Glutamatergic neuron (in vitro differentiated cells): Measurements from ENCODE around the gene ARMC12. TPM values are rescaled to one million over a fixed set of nuclear protein-coding genes. Genes with fewer than 3 reads are reported as not detected.
A peak's percentile ranks its signal among the peaks of the same experiment; 100 is the strongest.

Experiments used
- DNase-seq: peaks from one replicate; pipeline ENCODE4 v3.0.0; 2022
- H3K27ac Mint-ChIP-seq: one replicate; pipeline ENCODE4 v1.8.0; 2020; ENCODE audit warnings: mild to moderate bottlenecking, mixed read lengths, inconsistent platforms; ENCODE audit not compliant: unreplicated experiment
- H3K27me3 Mint-ChIP-seq: one replicate; pipeline ENCODE4 v1.8.0; 2020; ENCODE audit warnings: mild to moderate bottlenecking, moderate library complexity, mixed read lengths, inconsistent platforms; ENCODE audit not compliant: unreplicated experiment
- H3K36me3 Mint-ChIP-seq: one replicate; pipeline ENCODE4 v1.8.0; 2020; ENCODE audit warnings: mild to moderate bottlenecking, mixed read lengths, inconsistent platforms; ENCODE audit not compliant: unreplicated experiment
- H3K4me1 Mint-ChIP-seq: one replicate; pipeline ENCODE4 v1.8.0; 2020; ENCODE audit warnings: mild to moderate bottlenecking, low read depth, mixed read lengths, inconsistent platforms; ENCODE audit not compliant: unreplicated experiment
- H3K4me3 Mint-ChIP-seq: one replicate; pipeline ENCODE4 v1.8.0; 2020; ENCODE audit warnings: mild to moderate bottlenecking, mixed read lengths, inconsistent platforms; ENCODE audit not compliant: unreplicated experiment
- H3K9me3 Mint-ChIP-seq: one replicate; pipeline ENCODE4 v1.8.0; 2020; ENCODE audit warnings: mild to moderate bottlenecking, moderate library complexity, mixed read lengths, inconsistent platforms; ENCODE audit not compliant: unreplicated experiment
- CTCF ChIP-seq: fragments of 200-600 bp; sonication (generic); IDR thresholded peaks from one replicate; pipeline ENCODE4 v1.5.0; 2021; ENCODE audit not compliant: partially characterized antibody, unreplicated experiment
- total RNA-seq: library from RNA; stranded (reverse); fragmentation: NEBNext Ultra II Directional; extraction: Animal tissue kit (Norgen Biotek cat#: 25700); gene quantifications from one replicate; pipeline ENCODE4 v1.2.1, GENCODE V29; 2021; ENCODE audit not compliant: unreplicated experiment

The ARMC12 gene
- total RNA-seq, 1 donor from 2014 or later = 2.6 TPM

- TF ChIP-seq CTCF = no peak
- H3K4me3 Mint-ChIP-seq = no peak overlapping the region
- H3K27ac Mint-ChIP-seq = no peak overlapping the region
- no peaks in the 10 kb centered on the region for H3K4me1 Mint-ChIP-seq
- peaks cover 3% of the 10 kb centered on the region for H3K9me3 Mint-ChIP-seq
- peaks cover 2% of the 10 kb centered on the region for H3K27me3 Mint-ChIP-seq
- no peaks in the 10 kb centered on the region for H3K36me3 Mint-ChIP-seq
- no peak for DNase-seq
Measured at GRCh38 chr6:35790683-35791082, 53.9 kb downstream of the ARMC12 start.

GRCh38 chr6:35794536-35795452 is 58.0 kb downstream of the ARMC12 start:
- Mint-ChIP-seq H3K4me1 (peaks cover 11% of the 10 kb centered on the region), H3K27ac (no peak overlapping the region), H3K9me3 (peaks cover 5% of the 10 kb centered on the region), H3K4me3 (no peak overlapping the region), H3K27me3 (no peaks in the 10 kb centered on the region), H3K36me3 (no peaks in the 10 kb centered on the region)
- no peak for DNase-seq
- TF ChIP-seq CTCF = no peak

- H3K27ac Mint-ChIP-seq = no peak overlapping the region
- H3K36me3 Mint-ChIP-seq = no peaks in the 10 kb centered on the region
- H3K9me3 Mint-ChIP-seq = peaks cover 5% of the 10 kb centered on the region
- H3K4me1 Mint-ChIP-seq = peaks cover 11% of the 10 kb centered on the region
- no peak overlapping the region for H3K4me3 Mint-ChIP-seq
- H3K27me3 Mint-ChIP-seq = no peaks in the 10 kb centered on the region
- DNase-seq = no peak
- no peak for TF ChIP-seq CTCF
Measured at GRCh38 chr6:35795453-35796071, 58.7 kb downstream of the ARMC12 start.

- DNase-seq = no peak
- TF ChIP-seq CTCF = no peak
- H3K9me3 Mint-ChIP-seq = peaks cover 5% of the 10 kb centered on the region
- H3K36me3 Mint-ChIP-seq = no peaks in the 10 kb centered on the region
- H3K4me3 Mint-ChIP-seq = no peak overlapping the region
- no peaks in the 10 kb centered on the region for H3K27me3 Mint-ChIP-seq
- H3K4me1 Mint-ChIP-seq = peaks cover 11% of the 10 kb centered on the region
- H3K27ac Mint-ChIP-seq = no peak overlapping the region
Measured at GRCh38 chr6:35796236-35796635, 59.4 kb downstream of the ARMC12 start.

GRCh38 chr6:35797837-35798526 is 61.1 kb downstream of the ARMC12 start:
- no peak overlapping the region for H3K4me3 Mint-ChIP-seq
- H3K27ac Mint-ChIP-seq = no peak overlapping the region
- peaks cover 5% of the 10 kb centered on the region for H3K9me3 Mint-ChIP-seq
- H3K27me3 Mint-ChIP-seq = no peaks in the 10 kb centered on the region
- TF ChIP-seq CTCF = no peak
- H3K36me3 Mint-ChIP-seq = no peaks in the 10 kb centered on the region
- DNase-seq = peak; percentile 31
- H3K4me1 Mint-ChIP-seq = peaks cover 11% of the 10 kb centered on the region
